Measurements from ENCODE around the gene PROX1. TPM values are rescaled to one million over a fixed set of nuclear protein-coding genes. Genes with fewer than 3 reads are reported as not detected.

The PROX1 gene
- total and polyA plus RNA-seq, 2 of the 8 experiments (the other 6 are each of a cell fraction or from before 2014, with no cell fraction given), result 0.30 to 2.0 TPM

DNA sequence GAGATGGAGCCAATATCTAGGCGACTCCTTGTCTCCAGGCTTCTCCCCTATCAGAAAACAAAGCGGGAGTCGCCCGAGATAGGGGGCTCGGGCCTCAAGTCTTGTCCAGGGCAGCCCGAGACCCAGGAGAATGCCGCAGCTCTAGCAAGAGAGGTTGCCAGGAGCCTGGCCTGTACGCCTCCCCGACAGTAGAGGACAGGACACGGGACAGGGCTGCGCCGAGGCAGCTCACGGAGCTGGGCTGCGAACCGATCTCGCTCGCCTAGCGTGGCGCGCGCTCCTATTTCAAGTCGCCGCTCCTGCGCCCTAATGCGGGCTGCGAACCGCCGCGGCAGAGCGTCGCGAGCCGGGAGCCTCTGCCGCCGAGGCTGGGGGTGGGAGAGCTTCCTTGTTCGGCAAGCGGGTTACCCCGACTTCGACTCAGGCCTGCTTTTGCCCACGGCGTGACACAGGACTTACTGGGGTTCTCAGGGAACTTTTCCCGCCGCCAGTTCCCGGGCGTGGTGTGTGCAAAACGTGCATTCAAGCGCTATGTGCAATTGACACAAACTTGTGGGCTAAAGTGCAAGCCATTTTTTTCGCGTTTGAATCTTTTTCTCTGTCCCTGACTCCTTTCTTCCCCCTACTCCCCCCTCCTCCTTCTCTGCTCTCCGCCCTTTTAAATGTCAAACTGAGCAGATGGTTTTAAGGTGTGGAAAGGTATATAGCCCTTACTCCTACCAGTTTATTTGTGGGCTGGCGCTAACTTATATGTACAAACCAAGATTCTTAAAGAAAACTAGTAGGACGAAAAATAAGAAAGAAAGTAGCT is 2.4 kb upstream of the PROX1 start:
- H3K4ac ChIP-seq (replicated peaks; ENCODE audit: insufficient read length, low read depth, low read length), result no peak overlapping the region
- no peak overlapping the region for H3K23ac ChIP-seq (ENCODE audit: insufficient read length)
- H2AK5ac ChIP-seq (ENCODE audit: low read depth, low read length), result no peak overlapping the region
- H2AFZ ChIP-seq (ENCODE audit: low read length), result 0 out of 2 replicates have a peak overlapping the region, but pooled peaks have one; percentile 3
- no peak overlapping the region for H4K91ac ChIP-seq (replicated peaks; ENCODE audit: insufficient read length, low read length)
- peak overlapping the region; percentile 6; the same call in 1 of the 2 replicates for H2BK15ac ChIP-seq (ENCODE audit: low read length)
- peak overlapping the region; percentile 20 to 85 (median 38); a peak in 7 of 8 replicates for H3K4me3 ChIP-seq (ENCODE audit: extremely low read depth in 1 of 4, insufficient read depth in 2 of 4, low read depth in 3 of 4, low read length in 4 of 4)
- no peak overlapping the region for H4K5ac ChIP-seq (ENCODE audit: insufficient read length, low read depth, low read length)
- no peaks in the 10 kb centered on the region for H3K36me3 ChIP-seq (ENCODE audit: control insufficient read depth in 2 of 4, insufficient read depth in 4 of 4, low read length in 3 of 4)
- CTCF ChIA-PET (ENCODE audit: partially characterized antibody), result interaction anchor here (1.2 to 1.3 kb wide), 2 partner anchors 138 to 423 kb away, joined by 3 to 4 read pairs; no protein-coding TSS in a partner anchor
- H2BK12ac ChIP-seq (ENCODE audit: low read depth, low read length), result peak overlapping the region; percentile 18; the same call in 1 of the 2 replicates
- no peaks in the 10 kb centered on the region for H3K79me1 ChIP-seq (ENCODE audit: low read depth, low read length)
- H3K9me3 ChIP-seq (ENCODE audit: insufficient read depth in 2 of 2, low read depth in 1 of 2, low read length in 1 of 2), result no peaks in the 10 kb centered on the region
- POLR2A ChIA-PET (ENCODE audit: partially characterized antibody), result interaction anchor here (1.9 kb wide), 1 partner anchor 42 kb away, joined by 4 read pairs; no protein-coding TSS in a partner anchor
- no peak overlapping the region for H2BK20ac ChIP-seq (ENCODE audit: low read length)
- peaks cover 54 to 81% (median 77%) of the 10 kb centered on the region in 4 experiments for H3K27me3 ChIP-seq (replicated peaks in 1 of 4; ENCODE audit: control insufficient read depth in 3 of 4, extremely low read depth in 1 of 4, insufficient read depth in 3 of 4, low read length in 3 of 4)
- peak overlapping the region; percentile 89 to 93 for H3K4me2 ChIP-seq (ENCODE audit: insufficient read depth in 1 of 2, low read depth in 2 of 2, low read length in 2 of 2)
- H2BK5ac ChIP-seq (ENCODE audit: low read depth, low read length), result no peak overlapping the region
- H3K4me1 ChIP-seq (replicated peaks in 1 of 4; ENCODE audit: control insufficient read depth in 3 of 4, insufficient read depth in 4 of 4, low read length in 3 of 4), result peaks cover 25 to 42% (median 28%) of the 10 kb centered on the region in 4 experiments
- H2BK120ac ChIP-seq (replicated peaks; ENCODE audit: low read depth, low read length), result no peak overlapping the region
- H3K56ac ChIP-seq (replicated peaks; ENCODE audit: insufficient read length, low read depth, low read length), result no peak overlapping the region
- no peak overlapping the region for H3K27ac ChIP-seq (ENCODE audit: low read depth, low read length)
- WGBS, 2 experiments (ENCODE audit: extremely low coverage in 1 of 2, insufficient coverage in 1 of 2, insufficient read length in 1 of 2, insufficient replicate concordance in 2 of 2, low coverage in 1 of 2, low lambda C conversion rate in 2 of 2, missing lambda C conversion rate in 1 of 2), result 2% methylated on average over 46 of the region's 52 CpGs; no CpG with 5 or more reads in 1 of the 2 experiments
- no peak overlapping the region for H4K8ac ChIP-seq (ENCODE audit: extremely low read depth, insufficient read depth, low read length)
- H3K79me2 ChIP-seq (ENCODE audit: control insufficient read depth in 1 of 2, insufficient read depth in 2 of 2, low read length in 2 of 2), result no peaks in the 10 kb centered on the region
- no peak overlapping the region for H3K14ac ChIP-seq (ENCODE audit: insufficient read length)
- peak overlapping the region; percentile 52; the same call in 1 of the 2 replicates for H3K18ac ChIP-seq (ENCODE audit: extremely low read depth, low read length)
- peaks cover 7 to 16% of the 10 kb centered on the region in 2 experiments for H4K20me1 ChIP-seq (replicated peaks in 1 of 2; ENCODE audit: control insufficient read depth in 1 of 2, insufficient read depth in 2 of 2, low read length in 2 of 2)
- peak overlapping the region in 1 of 4 experiments; percentile 8; a peak in 2 of 7 replicates for H3K9ac ChIP-seq (replicated peaks in 1 of 4; ENCODE audit: extremely low read depth in 1 of 4, low read depth in 3 of 4, low read length in 3 of 4)
- peaks cover 37% of the 10 kb centered on the region for H3K23me2 ChIP-seq (ENCODE audit: low read depth, low read length)
- FAIRE-seq (peak; percentile 13), DNase-seq (ENCODE audit: low read depth in 1 of 2, low spot score in 2 of 2) (no peak)
- TF ChIP-seq GTF2F1 (IDR thresholded peaks at IDR 0.05; ENCODE audit: borderline replicate concordance, low read depth, low read length) (no peak), JUND (IDR thresholded peaks at IDR 0.05; ENCODE audit: low read length) (no peak), CHD1 (IDR thresholded peaks at IDR 0.05; ENCODE audit: low read depth, low read length) (no peak), RNF2 (IDR thresholded peaks at IDR 0.05; ENCODE audit: borderline replicate concordance, low read depth, low read length, missing control alignments, poor library complexity, severe bottlenecking) (peak; percentile 63), ZNF274 (IDR thresholded peaks at IDR 0.05; ENCODE audit: borderline replicate concordance, extremely low read depth, low read length) (no peak), BCL11A (IDR thresholded peaks at IDR 0.05; ENCODE audit: low read depth in 2 of 2, low read length in 2 of 2) (no peak), BACH1 (IDR thresholded peaks at IDR 0.05; ENCODE audit: low read length) (no peak), SUZ12 (IDR thresholded peaks at IDR 0.05; ENCODE audit: low read length) (peak; percentile 95), SIX5 (IDR thresholded peaks at IDR 0.05; ENCODE audit: low read depth, low read length) (no peak), CEBPB (IDR thresholded peaks at IDR 0.05; ENCODE audit: low read depth, low read length) (no peak), MAFK (IDR thresholded peaks at IDR 0.05; ENCODE audit: low read depth, low read length) (no peak), CHD2 (IDR thresholded peaks at IDR 0.05; ENCODE audit: low read length) (no peak)
